Left renal pelvis (tissue), 4 donors: ENCODE results near the gene SFRP2. TPM values are rescaled to one million over a fixed set of nuclear protein-coding genes. Genes with fewer than 3 reads are reported as not detected.

ENCODE experiments used
- DNase-seq, 4 donors: peaks; one replicate each; pipeline ENCODE4 v3.0.0-alpha.2; 2013; ENCODE audit warnings: low read depth in 4 of 4, low spot score in 3 of 4
- polyA plus RNA-seq, 4 donors: library from polyadenylated mRNA; unstranded; fragments of 120-200 nt; gene quantifications; one replicate each; pipeline ENCODE4 v1.2.1, GENCODE V29; 2013; ENCODE audit not compliant: insufficient read length in 4 of 4

Gene SFRP2
- polyA plus RNA-seq, 4 donors, result 21.4 to 402 (median 37.9) TPM

- no peak for DNase-seq
Measured at GRCh38 chr4:153777421-153777820, 11.5 kb downstream of the SFRP2 start.

GRCh38 chr4:153776601-153777000, 12.3 kb downstream of the SFRP2 start:
- no peak for DNase-seq

- DNase-seq, result no peak
Measured at GRCh38 chr4:153773236-153773690, 15.6 kb downstream of the SFRP2 start.

GRCh38 chr4:153771046-153771445, 17.8 kb downstream of the SFRP2 start:
- DNase-seq, result no peak

GRCh38 chr4:153766758-153767157, 22.1 kb downstream of the SFRP2 start:
- DNase-seq, result no peak

GRCh38 chr4:153765894-153766293, 23.0 kb downstream of the SFRP2 start:
- no peak for DNase-seq

- no peak for DNase-seq
Measured at GRCh38 chr4:153764601-153765368, 24.1 kb downstream of the SFRP2 start.

- DNase-seq, result no peak
Measured at GRCh38 chr4:153763404-153763803, 25.5 kb downstream of the SFRP2 start.

- no peak for DNase-seq
Measured at GRCh38 chr4:153759407-153760316, 29.2 kb downstream of the SFRP2 start, which contains the start of gene RNF175. RNF175 (minus strand) TSS chr4:153760024; CDS start chr4:153759862, 162 bp downstream.

GRCh38 chr4:153758688-153759406, 30.0 kb downstream of the SFRP2 start:
- no peak for DNase-seq

GRCh38 chr4:153758136-153758535, 30.7 kb downstream of the SFRP2 start:
- no peak for DNase-seq

- no peak for DNase-seq
Measured at GRCh38 chr4:153757407-153757806, 31.5 kb downstream of the SFRP2 start.

- no peak for DNase-seq
Measured at GRCh38 chr4:153755186-153755585, 33.7 kb downstream of the SFRP2 start.

GRCh38 chr4:153750197-153750817, 38.6 kb downstream of the SFRP2 start:
- DNase-seq, result peak in 3 of 4 donors; percentile 64 to 79 (median 66)

GRCh38 chr4:153748378-153748777, 40.5 kb downstream of the SFRP2 start:
- DNase-seq, result no peak

GRCh38 chr4:153747406-153747955, 41.4 kb downstream of the SFRP2 start:
- DNase-seq, result no peak

GRCh38 chr4:153745651-153746050, 43.2 kb downstream of the SFRP2 start:
- no peak for DNase-seq

GRCh38 chr4:153741541-153741940, 47.3 kb downstream of the SFRP2 start:
- no peak for DNase-seq

GRCh38 chr4:153735906-153736461, 52.9 kb downstream of the SFRP2 start:
- no peak for DNase-seq
